ENCODE results near the gene CRYBA4. TPM values are rescaled to one million over a fixed set of nuclear protein-coding genes. Genes with fewer than 3 reads are reported as not detected.

CRYBA4 gene
- total RNA-seq, 1 experiment from 2014 or later, result 0.52 TPM

GRCh38 chr22:26608129-26608528 lies 13.6 kb upstream of the CRYBA4 start:
- Mint-ChIP-seq H3K27me3 (ENCODE audit: low read depth) (peaks cover 32% of the 10 kb centered on the region), H3K9me3 (no peaks in the 10 kb centered on the region; a peak in 1 of 5 replicates), H3K27ac (peak overlapping the region in 1 of 3 experiments; percentile 57; a peak in 1 of 7 replicates), H3K4me3 (no peak overlapping the region; a peak in 1 of 5 replicates), H3K4me1 (peaks cover 42 to 43% of the 10 kb centered on the region in 2 experiments), H3K36me3 (ENCODE audit: insufficient read depth in 1 of 3, low read depth in 3 of 3) (no peaks in the 10 kb centered on the region; a peak in 1 of 7 replicates)
- Histone ChIP-seq H3K14ac (ENCODE audit: insufficient read depth, low read length) (no peak overlapping the region), H2BK20ac (ENCODE audit: low read depth, low read length, poor library complexity, severe bottlenecking) (no peak overlapping the region), H4K20me1 (ENCODE audit: control insufficient read depth, insufficient read depth, insufficient read length) (no peaks in the 10 kb centered on the region), H2BK12ac (ENCODE audit: insufficient read length, low read depth, low read length) (no peak overlapping the region), H3K4ac (ENCODE audit: low read depth, low read length) (no peak overlapping the region), H2BK15ac (ENCODE audit: low read depth, low read length) (no peak overlapping the region), H2BK5ac (ENCODE audit: insufficient read length, low read length) (no peak overlapping the region), H2AK5ac (ENCODE audit: insufficient read length, low read length) (no peak overlapping the region), H3K23ac (ENCODE audit: insufficient read length, low read depth, low read length) (no peak overlapping the region), H3K79me1 (ENCODE audit: insufficient read depth, low read depth, low read length, poor library complexity, severe bottlenecking) (no peaks in the 10 kb centered on the region), H3T11ph (ENCODE audit: low read length) (no peak overlapping the region), H3K9ac (ENCODE audit: extremely low read depth, insufficient read length, low read length) (no peak overlapping the region), H4K91ac (ENCODE audit: insufficient read length, low read depth, low read length) (no peak overlapping the region), H3K79me2 (ENCODE audit: insufficient read depth, low read length) (no peaks in the 10 kb centered on the region), H3K4me2 (ENCODE audit: insufficient read depth, insufficient read length, low read length) (no peak overlapping the region), H4K5ac (ENCODE audit: insufficient read length, low read depth, low read length) (no peak overlapping the region), H3K27me3 (ENCODE audit: insufficient read depth, low read length) (peaks cover 6% of the 10 kb centered on the region; the same call in 1 of the 2 replicates), H3K18ac (ENCODE audit: insufficient read length, low read depth, low read length) (no peak overlapping the region), H4K8ac (replicated peaks; ENCODE audit: insufficient read length, low read depth, low read length) (no peak overlapping the region), H3K23me2 (ENCODE audit: insufficient read length, low read depth, low read length, poor library complexity, severe bottlenecking) (no peaks in the 10 kb centered on the region), H3K27ac (ENCODE audit: insufficient read length, low read depth, low read length) (no peak overlapping the region), H2AFZ (ENCODE audit: low read length) (no peak overlapping the region), H3K4me1 (ENCODE audit: insufficient read depth, low read length) (peaks cover 12% of the 10 kb centered on the region; the same call in 1 of the 2 replicates), H2BK120ac (ENCODE audit: low read depth, low read length, poor library complexity, severe bottlenecking) (no peak overlapping the region), H3K9me3 (ENCODE audit: control insufficient read depth, low read depth, low read length) (no peaks in the 10 kb centered on the region), H3K56ac (ENCODE audit: insufficient read length, low read depth, low read length) (no peak overlapping the region)
- WGBS (ENCODE audit: extremely low coverage, insufficient read length, low lambda C conversion rate), result no CpG with 5 or more reads among the region's 2 CpGs
- no peak for TF ChIP-seq CTCF (conservative IDR thresholded peaks at IDR 0.05)
- no peak for DNase-seq
